Iris pigment epithelial cell (primary cell): ENCODE results near the gene RCBTB1.
"Not testable (repeated sequence)": the region's sequence is repeated elsewhere in the genome, so short reads cannot be mapped to it uniquely, and the experiment has no call there.

Experiments used
- DNase-seq: peaks from one replicate; pipeline ENCODE4 v3.0.0-alpha.2; 2011; ENCODE audit warnings: low read depth

The RCBTB1 gene

GRCh38 chr13:49585220-49586157, at the start of gene RCBTB1:
Gene RCBTB1, minus strand, starts transcription at chr13:49585558. Its CDS starts 18,279 bp downstream, at chr13:49567279.
- peak; percentile 57 for DNase-seq

- DNase-seq, result no peak
These were observed 48.4 kb upstream of the RCBTB1 start for GRCh38 chr13:49633710-49634109.

- no peak for DNase-seq
These were observed 46.8 kb upstream of the RCBTB1 start for GRCh38 chr13:49632156-49632555.

GRCh38 chr13:49630580-49630979, 45.2 kb upstream of the RCBTB1 start:
- DNase-seq, result no peak

GRCh38 chr13:49629947-49630346, 44.6 kb upstream of the RCBTB1 start:
- peak; percentile 29 for DNase-seq

- peak; percentile 26 for DNase-seq
These were observed 44.0 kb upstream of the RCBTB1 start for GRCh38 chr13:49629196-49629938.

GRCh38 chr13:49627831-49628652, 42.7 kb upstream of the RCBTB1 start, which contains the start of gene ARL11:
Gene ARL11, plus strand, starts transcription at chr13:49628507. Its CDS starts 1,941 bp downstream, at chr13:49630448.
- no peak for DNase-seq

- no peak for DNase-seq
These were observed 40.2 kb upstream of the RCBTB1 start for GRCh38 chr13:49625392-49626079.

- DNase-seq, result no peak
These were observed 38.9 kb upstream of the RCBTB1 start for GRCh38 chr13:49624229-49624628.

GRCh38 chr13:49622174-49622946, 37.0 kb upstream of the RCBTB1 start:
- DNase-seq, result no peak

GRCh38 chr13:49620170-49620621, 34.8 kb upstream of the RCBTB1 start:
- DNase-seq, result no peak

GRCh38 chr13:49616676-49617065, 31.3 kb upstream of the RCBTB1 start:
- DNase-seq, result no peak

GRCh38 chr13:49615836-49616675, 30.7 kb upstream of the RCBTB1 start:
- DNase-seq, result no peak

GRCh38 chr13:49612042-49612441, 26.7 kb upstream of the RCBTB1 start:
- not testable (repeated sequence) for DNase-seq

GRCh38 chr13:49610176-49610575, 24.8 kb upstream of the RCBTB1 start:
- DNase-seq, result no peak

- DNase-seq, result no peak
These were observed 23.4 kb upstream of the RCBTB1 start for GRCh38 chr13:49608651-49609331.

- DNase-seq, result no peak
These were observed 22.4 kb upstream of the RCBTB1 start for GRCh38 chr13:49607761-49608160.

GRCh38 chr13:49606747-49607648, 21.6 kb upstream of the RCBTB1 start:
- DNase-seq, result peak; percentile 89
